D721Med (cell line): ENCODE data around the gene ARPIN.
"Not testable (repeated sequence)": the region's sequence is repeated elsewhere in the genome, so short reads cannot be mapped to it uniquely, and the experiment has no call there.

Experiments used
- DNase-seq: peaks from one replicate; pipeline ENCODE4 v3.0.0; 2011; ENCODE audit warnings: low spot score; ENCODE audit not compliant: insufficient read length
- FAIRE-seq: peaks from 2 replicates; lab custom pipeline; 2011; peaks lifted over from hg19 to GRCh38; lab: Jason Lieb, UNC
- TF ChIP-seq, protein P1 (sequence below): IDR thresholded peaks from 2 replicates; pipeline ENCODE4 v1.5.1; 2012; ENCODE audit warnings: mild to moderate bottlenecking, control low read depth; ENCODE audit not compliant: insufficient read depth; ENCODE audit errors: missing control alignments

The ARPIN gene

DNA sequence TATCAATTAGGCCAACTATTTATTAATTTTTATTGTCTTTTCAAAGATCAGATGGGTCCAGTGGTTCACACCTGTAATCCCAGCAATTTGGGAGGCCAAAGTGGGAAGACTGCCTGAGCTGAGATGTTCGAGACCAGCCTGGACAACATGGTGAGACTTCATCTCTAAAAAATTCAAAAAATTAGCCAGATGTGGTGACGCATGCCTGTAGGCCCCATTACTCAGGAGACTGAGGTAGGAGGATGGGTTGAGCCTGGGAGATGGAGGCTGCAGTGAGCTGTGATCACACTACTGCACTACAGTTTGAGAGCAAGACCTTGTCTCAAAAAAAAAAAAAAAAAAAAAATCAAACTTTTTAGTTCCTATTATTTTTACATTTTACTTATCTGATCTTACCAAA, 27.1 kb downstream of the ARPIN start:
- no peak for DNase-seq
- TF ChIP-seq, protein P1, sequence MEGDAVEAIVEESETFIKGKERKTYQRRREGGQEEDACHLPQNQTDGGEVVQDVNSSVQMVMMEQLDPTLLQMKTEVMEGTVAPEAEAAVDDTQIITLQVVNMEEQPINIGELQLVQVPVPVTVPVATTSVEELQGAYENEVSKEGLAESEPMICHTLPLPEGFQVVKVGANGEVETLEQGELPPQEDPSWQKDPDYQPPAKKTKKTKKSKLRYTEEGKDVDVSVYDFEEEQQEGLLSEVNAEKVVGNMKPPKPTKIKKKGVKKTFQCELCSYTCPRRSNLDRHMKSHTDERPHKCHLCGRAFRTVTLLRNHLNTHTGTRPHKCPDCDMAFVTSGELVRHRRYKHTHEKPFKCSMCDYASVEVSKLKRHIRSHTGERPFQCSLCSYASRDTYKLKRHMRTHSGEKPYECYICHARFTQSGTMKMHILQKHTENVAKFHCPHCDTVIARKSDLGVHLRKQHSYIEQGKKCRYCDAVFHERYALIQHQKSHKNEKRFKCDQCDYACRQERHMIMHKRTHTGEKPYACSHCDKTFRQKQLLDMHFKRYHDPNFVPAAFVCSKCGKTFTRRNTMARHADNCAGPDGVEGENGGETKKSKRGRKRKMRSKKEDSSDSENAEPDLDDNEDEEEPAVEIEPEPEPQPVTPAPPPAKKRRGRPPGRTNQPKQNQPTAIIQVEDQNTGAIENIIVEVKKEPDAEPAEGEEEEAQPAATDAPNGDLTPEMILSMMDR = no peak
- no peak for FAIRE-seq

DNA sequence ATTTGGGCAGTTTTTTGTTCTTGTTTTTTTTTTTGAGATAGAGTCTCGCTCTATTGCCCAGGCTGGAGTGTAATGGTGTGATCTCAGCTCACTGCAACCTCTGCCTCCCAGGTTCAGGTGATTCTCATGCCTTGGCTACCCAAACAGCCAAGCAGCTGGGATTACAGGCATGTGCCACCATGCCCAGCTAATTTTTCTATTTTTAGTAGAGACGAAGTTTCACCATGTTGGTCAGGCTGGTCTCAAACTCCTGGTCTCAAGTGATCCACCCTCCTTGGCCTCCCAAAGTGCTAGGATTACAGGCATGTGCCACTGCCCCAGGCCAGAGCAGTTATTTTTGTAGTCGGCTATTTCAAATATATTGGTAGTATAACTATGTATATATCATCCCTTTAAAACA, 27.6 kb downstream of the ARPIN start:
- not testable (repeated sequence) for DNase-seq, FAIRE-seq

DNA sequence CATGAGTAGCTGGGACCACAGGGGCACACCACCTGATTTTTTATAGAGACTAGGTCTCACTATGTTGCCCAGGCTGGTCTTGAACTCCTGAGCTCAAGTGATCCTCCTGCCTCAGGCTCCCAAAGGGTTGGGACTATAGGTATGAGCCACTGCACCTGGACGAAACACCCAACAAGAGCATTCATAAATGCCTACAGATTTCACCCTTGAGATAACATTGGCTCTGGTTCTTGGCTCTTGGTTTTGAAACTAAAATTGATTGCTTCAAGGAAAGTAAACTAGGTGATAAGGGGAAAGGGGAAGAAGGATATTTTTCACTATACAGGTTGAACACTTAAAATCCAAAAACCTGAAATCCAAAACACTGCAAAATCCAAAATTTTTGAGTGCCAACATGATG, 29.2 kb downstream of the ARPIN start:
- no peak for DNase-seq
- FAIRE-seq = no peak
- TF ChIP-seq, protein P1 = no peak

DNA sequence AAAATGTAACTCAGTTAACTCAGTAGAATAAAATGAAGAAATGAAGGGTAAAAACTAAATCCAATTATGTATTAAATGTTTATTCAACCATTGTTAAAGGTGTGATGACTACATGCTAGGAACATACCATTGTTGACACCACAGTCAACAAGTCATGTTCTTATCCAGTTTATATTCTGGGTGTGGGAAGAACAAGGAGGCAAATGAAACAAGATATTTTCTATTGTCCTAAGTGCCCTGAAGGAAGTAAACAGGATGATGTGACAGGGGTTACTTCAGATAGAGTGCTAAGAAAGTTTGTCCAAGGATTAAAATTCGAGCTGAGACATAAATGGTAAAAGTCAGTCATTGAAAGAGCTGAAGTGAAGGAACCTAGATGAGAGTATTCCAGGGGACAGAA, 32.0 kb downstream of the ARPIN start:
- TF ChIP-seq, protein P1 = no peak
- no peak for DNase-seq
- FAIRE-seq = no peak

DNA sequence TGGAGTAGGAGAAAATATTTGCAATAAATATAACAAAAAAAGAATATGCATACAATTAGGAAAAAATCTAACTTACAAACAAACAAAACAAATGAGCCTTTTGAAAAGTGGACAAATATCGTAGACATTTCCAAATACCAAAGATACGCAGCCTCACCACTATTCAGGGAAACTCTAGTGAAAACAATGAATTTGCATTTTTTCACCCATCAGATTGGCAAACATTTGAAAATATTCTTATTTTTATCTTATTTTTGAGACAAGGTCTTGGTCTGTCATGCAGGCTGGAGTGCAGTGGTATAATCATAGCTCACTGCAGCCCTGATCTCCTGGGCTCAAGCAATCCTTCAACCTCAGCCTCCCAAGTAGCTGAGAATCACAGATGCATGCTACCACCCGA, 34.4 kb downstream of the ARPIN start:
- no peak for DNase-seq
- FAIRE-seq = no peak
- TF ChIP-seq, protein P1 = no peak

DNA sequence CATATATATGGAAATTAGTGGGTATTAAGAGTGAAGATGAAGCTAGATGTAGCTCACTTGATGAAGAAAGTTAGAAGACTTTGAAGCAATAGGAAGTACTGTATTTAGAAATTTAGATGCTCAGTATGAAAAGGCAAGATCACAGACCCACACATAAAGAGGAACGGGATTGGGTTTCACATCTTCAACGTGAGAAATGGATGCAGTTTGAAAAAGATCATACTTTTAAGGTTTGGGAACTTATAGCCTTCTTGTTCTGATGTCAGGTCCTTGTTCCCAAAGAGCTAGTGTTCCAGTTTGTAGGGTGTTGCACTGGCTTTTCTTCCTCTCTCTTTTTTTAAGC, 35.7 kb downstream of the ARPIN start:
- no peak for DNase-seq
- no peak for FAIRE-seq
- TF ChIP-seq, protein P1 = no peak

DNA sequence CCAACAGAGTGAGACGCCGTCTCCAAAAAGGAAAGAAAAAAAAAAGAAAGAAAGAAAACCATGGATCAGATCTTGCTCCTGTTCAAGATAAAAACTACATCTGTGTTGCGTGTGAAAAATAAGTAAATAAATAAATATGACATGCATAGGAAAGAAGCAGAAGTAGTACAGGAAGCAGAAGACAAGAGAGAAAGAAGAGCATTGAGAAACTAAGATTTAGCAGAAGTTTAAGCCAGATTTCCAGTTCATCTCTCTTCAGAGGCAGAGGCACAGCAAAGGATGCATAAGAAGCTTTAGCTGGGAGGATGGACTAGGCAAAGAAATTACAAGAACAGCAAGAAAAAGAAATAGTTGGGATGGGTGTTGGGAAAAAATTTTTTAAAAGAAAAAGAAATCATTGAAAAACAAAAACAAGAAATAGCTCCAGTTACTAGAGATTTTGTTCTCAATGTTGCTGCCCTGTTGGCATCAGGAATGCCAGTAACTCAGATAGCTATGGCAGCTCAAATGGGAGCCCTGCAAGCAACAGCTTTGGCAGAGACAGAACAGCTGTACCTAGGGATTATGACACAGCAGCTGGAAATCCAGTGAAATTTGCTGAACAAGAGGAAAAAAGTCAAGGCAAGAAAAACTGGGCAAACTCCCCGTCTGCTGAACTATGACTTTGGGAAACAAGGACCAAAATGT, 36.2 kb downstream of the ARPIN start:
- TF ChIP-seq, protein P1 = no peak
- FAIRE-seq = no peak

DNA sequence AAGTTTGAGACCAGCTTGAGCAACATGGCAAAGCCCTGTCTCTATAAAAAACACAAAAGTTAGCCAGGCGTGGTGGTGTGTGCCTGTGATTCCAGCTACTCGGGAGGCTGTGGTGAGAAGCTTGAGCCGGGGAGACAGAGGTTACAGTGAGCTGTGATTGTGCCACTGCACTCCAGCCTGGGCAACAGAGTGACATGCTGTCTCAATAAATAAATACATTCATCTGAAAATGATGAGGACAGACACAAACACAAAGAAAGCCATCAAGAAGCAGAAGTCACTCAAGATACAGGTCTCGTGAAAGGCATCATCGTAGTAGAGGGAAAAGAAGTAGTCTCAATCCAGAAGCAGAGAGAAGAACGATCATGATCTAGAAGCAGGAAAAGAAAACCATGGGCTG, 37.0 kb downstream of the ARPIN start:
- TF ChIP-seq, protein P1 = no peak
- FAIRE-seq (no peak), DNase-seq (no peak)

More for the DNA sequence above, 36.2 kb downstream of the ARPIN start:
- no peak for DNase-seq
